LHCN-M2 (cell line): ENCODE data around the gene LKAAEAR1. TPM values are rescaled to one million over a fixed set of nuclear protein-coding genes. Genes with fewer than 3 reads are reported as not detected.

Experiments
- DNase-seq: peaks from one replicate; pipeline ENCODE4 v3.0.0-alpha.2; 2012; ENCODE audit warnings: low read depth
- total RNA-seq: library from RNA; depleted of rRNA; stranded (reverse); fragments of >200 nt; gene quantifications from 2 replicates; pipeline ENCODE4 v1.2.3, GENCODE V29; 2014

LKAAEAR1 gene
- total RNA-seq, 1 experiment from 2014 or later, result 0.40 TPM

DNA sequence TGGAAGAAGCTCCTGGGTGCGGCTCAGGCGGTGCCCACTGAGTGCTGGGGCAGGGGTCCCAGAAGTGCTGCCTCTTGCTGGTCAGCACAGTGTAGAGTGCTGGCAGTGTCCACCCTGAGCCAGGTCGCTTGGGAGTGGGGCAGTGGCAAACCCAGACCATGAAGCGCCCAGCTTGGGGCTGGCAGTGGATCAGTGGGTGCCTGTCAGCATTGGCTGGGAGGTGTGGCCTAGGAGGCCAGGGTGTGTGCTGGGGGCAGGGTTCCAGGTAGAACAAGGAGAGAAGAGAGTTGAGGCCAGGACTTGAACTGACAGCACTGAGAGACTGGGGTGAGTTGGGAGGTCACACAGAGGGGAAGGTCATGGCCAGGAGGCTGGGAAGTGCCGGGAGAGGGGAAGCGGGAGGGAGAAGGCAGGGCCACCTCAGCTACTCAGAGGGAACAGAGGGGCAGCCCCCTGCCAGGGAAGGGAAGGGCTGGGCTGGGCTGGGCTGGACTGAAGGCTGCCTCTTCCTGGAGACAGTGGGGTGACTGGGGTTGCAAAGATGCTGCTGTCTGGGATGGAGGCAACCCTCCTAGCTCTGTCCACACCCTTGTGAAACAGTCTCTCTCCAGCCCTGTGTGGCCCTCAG lies 17.1 kb downstream of the LKAAEAR1 start:
- no peak for DNase-seq

DNA sequence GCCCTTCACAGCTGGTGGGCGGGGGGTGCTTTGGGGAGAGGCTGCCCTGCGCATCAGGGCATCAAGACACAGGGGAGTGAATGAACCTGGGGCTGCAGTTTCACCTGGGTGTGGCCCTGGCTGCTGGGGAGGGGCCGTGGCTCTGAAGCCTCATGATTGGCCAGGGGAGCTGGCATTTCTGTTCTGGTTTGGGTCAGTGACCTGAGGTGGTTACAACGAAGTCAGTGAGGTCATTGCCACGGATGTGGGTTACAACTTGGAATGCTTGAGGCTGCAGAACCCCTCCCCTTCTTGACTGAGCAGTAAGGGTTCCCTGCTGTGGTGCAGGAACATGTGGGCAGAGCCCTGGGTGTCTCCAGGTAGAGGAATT lies 18.2 kb downstream of the LKAAEAR1 start:
- DNase-seq, result peak; percentile 86

DNA sequence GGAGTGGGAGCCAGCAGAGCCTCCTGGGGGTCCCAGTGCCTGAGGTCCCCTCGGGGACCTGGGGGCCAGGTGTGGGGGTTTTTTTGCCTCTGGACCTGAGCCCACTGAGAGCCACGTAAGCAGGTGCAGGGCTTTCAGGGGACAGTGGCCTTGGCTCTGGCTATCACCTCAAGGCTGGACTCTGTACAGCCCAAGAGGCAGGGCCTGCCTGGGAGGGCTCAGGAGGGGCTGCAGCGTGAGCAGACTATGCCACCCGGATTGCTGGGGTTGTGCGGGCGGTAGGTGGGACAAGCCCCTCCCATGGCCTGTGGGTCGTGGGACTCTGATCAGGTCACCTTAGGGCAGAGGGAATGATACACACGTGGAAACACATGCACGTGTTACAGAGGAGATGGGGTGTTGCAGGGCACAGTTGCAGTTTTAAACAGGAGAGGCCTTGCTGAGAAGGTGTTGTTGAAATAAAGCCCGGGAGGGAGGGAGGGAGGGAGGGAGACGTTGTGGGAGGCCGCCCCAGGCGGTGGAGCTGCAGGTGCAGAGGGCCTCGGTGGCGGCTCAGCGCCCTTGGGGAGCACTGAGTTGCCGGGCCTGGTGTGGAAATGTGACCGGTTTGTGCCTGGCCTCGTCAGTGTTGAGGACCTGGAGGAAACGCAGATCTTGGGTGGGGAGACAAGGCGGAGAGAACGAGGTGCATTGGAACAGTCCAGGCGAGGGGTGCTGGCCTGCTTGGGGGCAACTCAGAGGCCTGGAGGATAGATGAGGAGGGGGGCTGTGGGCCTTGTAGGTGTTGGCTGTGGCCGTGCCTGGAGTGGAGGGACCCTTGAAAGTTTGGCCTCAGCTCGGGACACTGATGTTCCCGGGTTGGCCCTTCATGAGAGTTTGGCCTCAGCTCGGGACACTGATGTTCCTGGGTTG lies 18.9 kb downstream of the LKAAEAR1 start:
- no peak for DNase-seq

DNA sequence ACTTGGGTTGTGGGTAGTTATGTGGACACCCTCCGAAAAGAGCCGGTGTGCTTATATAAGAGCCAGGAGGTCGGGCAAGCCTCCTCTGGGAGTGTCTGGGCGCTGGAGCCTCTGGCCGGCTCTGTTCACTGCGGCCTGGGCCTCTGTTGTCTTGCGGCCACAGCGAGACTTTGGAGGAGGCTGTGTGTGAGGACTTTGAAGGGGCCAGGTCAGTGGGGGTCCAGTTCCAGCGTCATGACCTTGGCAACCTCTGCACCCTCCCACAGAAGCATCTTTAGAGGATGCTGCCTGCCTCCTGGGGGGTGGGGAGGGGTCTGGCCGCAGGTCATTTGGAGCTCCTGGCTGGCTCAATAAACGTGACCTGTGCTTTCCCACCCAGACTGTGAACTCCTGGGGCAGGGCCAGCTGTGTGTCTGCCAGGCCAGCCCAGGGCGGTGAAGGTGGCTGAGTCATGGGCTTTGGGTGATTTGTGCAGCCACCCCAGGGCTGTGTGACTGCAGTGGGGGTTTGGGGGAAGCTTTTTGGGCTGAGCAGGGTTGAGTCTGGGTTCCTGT lies 20.0 kb downstream of the LKAAEAR1 start:
- DNase-seq, result peak; percentile 63

DNA sequence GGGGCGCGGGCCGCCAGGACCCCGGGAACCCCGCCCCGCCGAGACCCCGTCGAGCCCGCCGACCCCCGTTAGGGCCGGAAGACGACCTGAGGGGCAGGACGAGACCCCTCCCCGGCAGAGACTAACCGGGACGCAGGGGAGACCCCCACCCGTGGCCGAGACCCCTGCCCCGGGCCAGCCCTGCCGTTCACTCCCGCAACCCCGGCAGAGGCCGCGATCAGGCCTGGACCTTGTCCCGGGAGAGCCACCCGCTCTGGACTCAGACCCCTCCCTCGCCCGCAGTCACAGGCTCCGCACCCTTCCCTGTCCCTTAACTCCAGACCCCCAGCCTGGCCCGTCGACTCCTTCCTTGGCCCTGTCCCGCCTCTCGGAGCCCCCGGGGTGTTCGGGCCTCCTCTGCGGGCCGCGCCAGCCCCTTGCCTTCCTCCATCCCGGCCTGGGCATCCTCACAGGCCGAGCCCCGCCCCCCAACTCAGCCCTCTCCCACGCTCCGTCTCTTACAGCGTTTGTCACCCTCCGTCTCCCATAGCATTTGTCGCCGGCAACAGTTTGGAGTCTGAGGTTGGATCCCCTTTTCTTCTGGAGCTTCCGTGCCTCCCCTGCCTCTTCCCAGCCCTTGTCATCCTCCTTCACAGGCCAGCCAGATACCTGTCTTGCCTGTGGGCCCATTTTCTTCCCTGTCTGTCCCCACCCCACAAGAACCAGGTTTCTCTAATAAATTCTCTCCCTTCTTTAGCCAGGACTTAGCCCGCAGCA lies 20.6 kb downstream of the LKAAEAR1 start:
- DNase-seq, result no peak

DNA sequence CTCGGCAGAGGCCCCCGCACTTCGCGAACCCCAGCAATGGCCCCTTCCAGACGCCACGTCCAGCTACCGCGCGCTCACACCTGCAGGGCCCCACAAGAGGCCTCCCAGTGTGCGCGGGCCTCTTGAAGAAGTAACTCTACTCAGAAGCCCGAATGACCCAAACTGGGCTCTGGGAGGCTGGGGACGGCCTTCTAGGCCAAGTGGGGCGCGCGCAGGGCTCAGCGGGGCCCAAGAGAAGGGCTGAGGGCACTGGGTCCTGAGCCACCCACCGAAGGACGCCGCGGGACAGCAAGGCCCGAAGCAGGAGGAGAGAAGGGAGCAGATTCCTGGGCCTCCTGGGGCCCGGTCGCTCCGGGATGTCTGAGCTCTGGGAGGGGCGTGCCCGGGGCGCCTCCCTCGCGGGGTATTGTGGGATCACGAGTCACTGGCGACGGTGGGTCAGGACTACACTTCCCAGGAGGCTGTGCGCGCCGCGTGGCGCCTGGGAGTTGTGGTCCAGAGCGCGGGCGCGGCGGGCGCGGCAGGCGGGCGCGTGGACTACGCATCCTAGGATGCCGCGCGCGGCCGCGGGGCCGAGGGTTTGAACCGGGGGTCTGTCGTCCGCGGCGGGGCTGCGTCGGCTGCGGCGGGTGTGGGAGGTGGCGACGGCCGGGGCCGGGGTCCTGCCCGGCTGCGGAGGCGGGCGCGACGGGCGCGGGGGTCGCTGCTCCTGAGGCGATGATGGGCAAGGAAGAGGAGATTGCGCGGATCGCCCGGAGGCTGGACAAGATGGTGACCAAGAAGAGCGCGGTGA lies 21.4 kb downstream of the LKAAEAR1 start, which contains the start of gene TCEA2:
TSS of gene TCEA2 (plus strand) at position 603 of the 793 bp plus-strand sequence. CDS start at position 718, 115 bp downstream.
- DNase-seq, result peak; percentile 94

DNA sequence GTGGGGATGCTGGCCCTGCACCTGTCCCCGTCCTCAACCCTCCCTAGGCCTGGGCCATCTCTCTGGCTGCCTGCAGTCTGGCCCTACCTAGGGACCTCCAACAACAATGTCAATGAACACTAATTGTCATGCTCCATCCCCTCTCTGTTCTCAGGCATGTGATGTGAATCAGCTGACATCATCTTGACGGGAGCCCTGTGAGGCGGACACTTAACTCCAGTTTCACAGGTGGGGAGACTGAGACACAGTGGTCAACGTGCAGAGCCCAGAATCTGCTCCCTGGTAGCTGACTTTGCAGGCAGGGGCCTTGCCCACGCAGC lies 22.0 kb downstream of the LKAAEAR1 start:
- DNase-seq, result no peak

DNA sequence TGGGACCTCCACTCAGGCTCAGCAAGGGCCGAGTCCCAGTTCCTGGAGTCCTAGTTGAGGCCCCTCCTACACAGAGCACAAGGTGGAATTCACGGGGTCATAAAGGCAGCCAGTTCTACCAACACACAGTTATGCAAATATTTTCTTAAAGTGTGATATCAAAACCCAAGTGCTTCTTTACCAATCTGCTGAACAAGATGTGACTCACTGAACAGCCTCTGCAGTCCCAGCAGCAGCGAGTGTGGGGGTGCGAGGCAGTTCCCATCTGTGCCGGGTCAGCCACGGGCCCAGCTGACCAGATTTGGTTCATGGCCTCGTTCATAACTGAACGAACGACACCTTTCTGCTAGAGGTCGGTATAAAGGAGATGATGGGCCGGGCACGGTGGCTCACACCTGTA lies 25.7 kb downstream of the LKAAEAR1 start:
- peak; percentile 55 for DNase-seq

DNA sequence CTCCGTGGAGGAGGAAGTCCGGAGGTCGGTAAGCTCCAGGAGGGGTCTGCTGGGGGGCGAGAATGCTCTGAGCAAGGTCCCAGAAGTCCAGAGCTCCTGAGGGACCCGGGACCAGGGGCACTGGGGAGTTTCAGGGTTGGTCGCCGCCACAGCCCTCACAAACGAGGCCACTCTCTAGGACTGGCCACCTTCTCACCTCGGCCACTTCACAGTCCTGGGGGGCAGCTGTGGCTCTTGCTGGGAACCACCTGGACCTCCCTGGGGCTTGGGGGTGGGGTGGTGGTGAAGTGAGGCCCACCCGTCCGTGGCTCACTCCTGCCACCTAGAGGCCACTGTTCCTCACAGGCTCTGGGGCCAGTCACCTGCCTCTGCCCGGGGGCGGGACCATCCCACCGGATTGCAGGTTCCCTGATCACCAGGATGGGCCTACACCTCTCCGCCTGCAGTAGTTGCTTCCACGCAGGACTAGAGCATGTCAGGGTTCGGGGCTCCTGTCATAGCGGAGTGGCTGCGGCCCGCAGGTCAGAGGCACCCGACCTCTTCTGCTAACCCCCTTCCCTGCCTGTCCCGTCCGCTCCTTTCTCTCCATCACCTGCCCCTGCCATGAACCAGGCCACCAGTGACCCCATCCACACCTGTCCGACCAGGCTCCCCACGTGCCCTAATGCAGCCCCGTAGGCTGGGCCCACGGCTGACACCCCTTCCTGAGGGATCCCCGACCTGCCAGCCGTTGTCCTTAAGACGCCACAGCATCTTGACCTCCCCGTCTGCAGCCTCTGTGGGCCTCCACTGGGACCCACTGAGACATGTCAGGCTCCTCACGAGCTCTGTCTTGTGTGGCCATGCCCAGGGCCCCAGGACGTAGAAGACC lies 26.3 kb downstream of the LKAAEAR1 start:
- DNase-seq, result no peak

DNA sequence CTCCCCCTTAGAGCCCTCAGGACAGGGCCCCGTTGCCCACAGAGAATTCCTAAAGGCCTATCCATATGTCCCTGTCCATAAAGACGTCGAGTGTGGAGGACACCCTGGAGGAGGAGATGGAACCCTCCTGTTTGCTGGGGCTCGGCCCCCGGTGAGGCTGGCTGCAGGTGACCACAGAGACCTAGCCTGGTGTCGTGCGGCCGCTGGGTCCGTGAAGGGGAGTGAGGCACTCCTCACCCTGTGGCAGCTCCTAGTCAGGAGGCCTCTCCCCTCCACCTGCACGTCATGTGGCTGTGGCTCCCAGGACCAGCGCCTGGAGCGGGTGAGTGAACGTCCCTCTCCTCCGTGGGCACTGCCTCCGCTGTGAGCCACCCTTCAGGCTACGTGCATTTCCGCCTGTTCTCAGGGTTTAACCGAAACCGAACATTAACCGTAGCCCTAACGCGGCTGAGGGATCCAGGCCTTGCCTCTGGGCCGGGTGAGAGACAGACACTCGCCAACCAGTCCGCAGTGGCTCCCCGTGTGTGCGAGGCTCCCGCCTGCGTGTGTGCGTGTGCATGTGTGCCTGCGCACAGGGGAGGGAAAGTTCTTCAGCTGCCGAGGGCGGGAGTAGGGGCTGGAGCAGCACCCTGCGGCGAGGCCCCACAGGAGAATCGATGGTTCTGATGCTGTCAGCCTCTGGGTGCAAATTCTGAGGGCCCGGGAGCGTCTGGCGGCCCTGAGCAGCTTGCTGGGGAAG lies 27.1 kb downstream of the LKAAEAR1 start:
- DNase-seq, result no peak

DNA sequence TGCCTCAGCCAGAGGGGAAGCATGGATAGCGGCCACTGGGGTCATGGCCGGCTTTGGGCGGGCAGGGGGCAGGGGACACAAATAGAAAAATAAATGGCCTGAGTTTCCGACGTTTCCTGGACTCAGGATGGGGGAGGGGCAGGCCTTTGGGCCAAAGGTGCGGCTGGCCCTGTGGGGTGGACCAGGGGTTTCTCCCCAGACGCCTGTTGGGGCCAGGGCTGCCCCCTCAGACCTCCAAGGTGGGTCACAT lies 27.6 kb downstream of the LKAAEAR1 start:
- no peak for DNase-seq

DNA sequence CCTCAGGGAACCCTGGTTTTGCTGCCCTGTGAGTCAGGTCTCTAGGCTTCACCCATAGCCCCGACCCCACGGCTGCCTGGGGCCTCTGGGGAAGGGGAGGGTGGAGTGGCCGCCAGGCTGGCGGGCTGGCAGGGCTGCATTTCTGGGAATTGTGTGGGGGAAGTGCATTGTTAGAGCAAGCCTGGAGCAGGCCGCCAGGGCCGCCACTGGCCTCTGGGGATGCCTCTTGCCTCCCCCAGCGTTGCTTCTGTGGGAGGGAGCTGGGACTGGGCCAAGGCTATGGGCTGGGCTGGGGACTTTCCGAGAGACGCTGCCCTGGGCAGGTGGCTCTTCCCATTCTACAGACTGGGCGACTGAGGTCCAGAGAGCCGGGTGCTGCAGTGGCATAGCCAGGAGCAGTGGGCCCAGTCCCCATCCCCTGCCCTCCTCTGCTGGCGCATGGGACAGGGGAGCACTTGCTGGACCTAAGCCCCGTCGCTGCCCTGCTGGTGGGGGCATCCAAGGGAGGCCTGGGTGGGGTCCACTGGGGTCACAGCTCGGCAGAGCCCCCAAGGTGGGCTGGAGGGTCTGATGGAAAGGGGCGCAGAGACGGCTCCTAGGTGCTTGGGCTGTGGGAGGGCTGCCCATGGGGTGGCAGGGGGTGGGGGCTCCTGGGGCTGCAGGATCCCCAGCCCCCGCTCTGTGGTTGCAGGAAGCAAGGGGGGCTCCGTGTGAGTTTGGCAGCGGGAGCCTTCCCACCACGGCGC lies 28.1 kb downstream of the LKAAEAR1 start:
- DNase-seq, result no peak

DNA sequence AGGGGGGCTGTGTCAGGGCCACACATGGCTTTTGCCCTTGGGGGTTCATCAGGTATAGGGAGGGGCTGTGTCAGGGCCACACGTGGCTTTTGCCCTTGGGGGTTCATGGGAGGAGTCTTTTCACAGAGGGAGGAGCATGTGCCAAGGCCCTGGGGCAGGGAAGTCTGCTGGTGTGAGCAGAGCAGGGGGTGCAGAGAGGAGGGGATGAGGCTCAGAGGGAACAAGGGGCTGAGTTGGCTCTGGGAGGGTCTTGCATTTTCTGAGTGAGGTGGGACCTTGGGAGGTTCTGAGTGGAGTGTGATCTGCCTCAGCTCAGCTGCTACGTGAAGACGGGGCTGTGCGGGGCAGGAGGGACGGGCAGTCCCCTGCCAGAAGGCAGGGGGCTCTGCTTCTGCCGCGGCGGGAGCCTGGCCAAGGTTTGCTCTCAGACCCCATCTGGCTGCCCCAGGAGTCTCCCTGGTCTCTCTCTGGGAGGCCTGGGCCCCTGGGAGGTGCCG lies 28.8 kb downstream of the LKAAEAR1 start:
- DNase-seq, result no peak

DNA sequence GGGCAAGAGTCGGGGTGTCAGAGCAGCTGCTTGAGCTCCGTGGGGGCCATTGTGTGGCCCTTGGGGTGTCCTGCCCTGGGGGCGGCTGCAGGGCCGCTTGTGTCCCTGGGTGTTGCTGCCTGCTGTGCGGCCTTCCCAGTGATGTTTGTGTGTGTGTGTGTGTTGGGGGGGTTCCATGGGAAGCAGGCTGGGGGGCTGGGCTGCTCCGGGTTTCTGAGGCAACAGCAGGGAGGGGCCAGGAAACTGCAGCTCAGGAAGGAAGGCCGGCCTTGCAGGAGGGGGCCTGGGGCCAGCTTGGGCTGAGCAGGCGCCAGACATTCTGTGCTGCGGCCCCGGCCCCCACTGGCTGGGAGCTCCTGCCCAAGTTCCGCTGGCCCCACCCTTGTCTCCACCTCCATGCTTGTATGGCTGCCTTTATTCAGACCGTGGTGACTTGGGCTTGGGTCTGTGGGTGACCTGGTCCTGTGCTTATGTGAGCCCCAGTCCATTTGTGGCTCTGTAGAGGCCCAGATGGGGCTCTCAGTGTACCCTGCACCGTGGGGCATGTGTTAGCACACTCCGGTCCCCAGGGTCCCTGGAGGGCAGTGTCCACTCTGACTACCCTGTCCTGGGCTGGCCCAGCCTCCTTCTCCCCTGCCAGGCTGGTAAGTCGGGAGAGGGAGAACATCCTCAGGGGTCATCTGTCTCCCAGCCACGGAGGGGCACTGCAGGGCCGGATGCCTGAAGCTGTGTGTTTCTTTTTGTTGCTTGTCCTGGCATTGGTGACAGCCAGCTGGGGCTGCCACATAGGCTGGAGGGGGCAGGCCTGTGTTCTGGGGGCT lies 30.1 kb downstream of the LKAAEAR1 start:
- no peak for DNase-seq

DNA sequence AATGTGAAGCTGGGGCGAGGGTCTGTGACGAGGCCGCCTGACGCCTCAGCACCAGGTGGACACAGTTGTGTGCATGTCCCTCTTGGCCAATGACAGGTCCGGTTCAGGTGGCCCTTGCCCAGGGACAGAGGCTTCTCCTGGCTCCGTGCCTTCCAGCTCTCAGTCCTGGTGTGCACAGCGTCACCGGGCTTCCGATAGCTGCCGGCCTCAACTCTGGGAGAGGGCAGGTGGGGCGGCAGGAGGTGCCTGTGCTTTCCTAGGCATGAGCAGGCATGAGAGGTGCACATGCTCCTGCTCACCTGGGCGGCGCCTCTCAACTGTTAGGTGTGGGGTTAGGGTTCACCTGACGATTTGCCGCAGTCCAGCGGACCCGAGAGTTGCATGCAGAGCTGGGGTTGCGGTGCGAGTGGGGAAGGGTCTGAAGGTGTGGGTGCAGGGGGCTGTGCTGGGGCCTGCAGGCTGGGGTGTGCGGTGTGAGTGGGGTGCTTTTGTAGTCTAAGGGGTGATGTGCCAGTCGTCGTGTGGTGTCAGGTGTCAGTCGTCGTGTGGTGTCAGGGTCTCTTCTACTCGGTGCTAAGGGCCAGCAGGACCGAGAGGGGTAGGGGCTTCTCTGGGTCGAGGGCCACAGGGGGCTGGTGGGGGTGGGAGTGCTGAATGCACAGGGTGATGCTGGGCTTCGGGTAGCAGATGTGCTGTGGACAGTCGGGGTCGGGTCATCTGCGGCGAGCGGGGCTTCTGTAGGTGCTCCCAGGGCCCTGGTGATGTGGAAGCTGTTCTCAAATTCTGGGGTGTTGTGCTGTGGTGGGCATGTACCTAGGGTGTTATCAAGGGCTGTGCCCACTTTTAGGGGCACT lies 31.0 kb downstream of the LKAAEAR1 start:
- no peak for DNase-seq

DNA sequence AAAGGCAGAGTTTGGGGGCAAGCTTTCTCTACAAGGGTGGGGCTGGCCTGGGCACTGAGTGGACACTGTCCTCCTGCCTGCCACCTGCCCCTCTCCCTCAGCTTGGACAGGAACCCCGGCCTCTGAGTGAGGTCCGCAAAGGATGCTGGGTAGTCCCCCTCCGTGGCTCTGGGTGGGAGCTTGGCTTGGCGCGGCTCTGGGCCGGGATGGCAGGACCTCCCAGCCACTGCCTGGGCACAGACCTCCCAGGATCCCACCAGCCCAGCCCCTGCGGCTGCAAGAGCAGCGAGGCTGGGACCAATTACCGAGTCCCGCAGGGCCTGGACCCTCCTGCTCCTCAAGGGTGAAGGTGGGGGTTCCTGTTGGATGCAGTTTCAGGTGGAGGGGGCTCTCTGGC lies 31.9 kb downstream of the LKAAEAR1 start:
- no peak for DNase-seq
